CD4-positive, alpha-beta T cell treated with Interleukin-6 for 4 hours (primary cell): Measurements from ENCODE around the gene ADAMTS12.

Source experiments
- DNase-seq: peaks from one replicate; pipeline ENCODE4 v3.0.0-alpha.2; 2020; ENCODE audit warnings: mixed read lengths

ADAMTS12 gene

GRCh38 chr5:33842456-33842855 lies 49.3 kb downstream of the ADAMTS12 start:
- DNase-seq: no peak

- no peak for DNase-seq
These were observed 49.9 kb downstream of the ADAMTS12 start for GRCh38 chr5:33841891-33842290.

GRCh38 chr5:33840927-33841547 lies 50.8 kb downstream of the ADAMTS12 start:
- no peak for DNase-seq

GRCh38 chr5:33837301-33837700 lies 54.5 kb downstream of the ADAMTS12 start:
- no peak for DNase-seq

- DNase-seq: no peak
These were observed 57.5 kb downstream of the ADAMTS12 start for GRCh38 chr5:33834334-33834733.

GRCh38 chr5:33833237-33833575 lies 58.6 kb downstream of the ADAMTS12 start:
- DNase-seq: no peak

- DNase-seq: no peak
These were observed 59.2 kb downstream of the ADAMTS12 start for GRCh38 chr5:33832404-33833236.

- no peak for DNase-seq
These were observed 60.7 kb downstream of the ADAMTS12 start for GRCh38 chr5:33831041-33831440.

GRCh38 chr5:33829430-33829829 lies 62.4 kb downstream of the ADAMTS12 start:
- DNase-seq: no peak

GRCh38 chr5:33828626-33829308 lies 63.0 kb downstream of the ADAMTS12 start:
- no peak for DNase-seq

- no peak for DNase-seq
These were observed 63.9 kb downstream of the ADAMTS12 start for GRCh38 chr5:33827885-33828284.

GRCh38 chr5:33827018-33827707 lies 64.6 kb downstream of the ADAMTS12 start:
- no peak for DNase-seq

GRCh38 chr5:33824516-33825195 lies 67.1 kb downstream of the ADAMTS12 start:
- no peak for DNase-seq

GRCh38 chr5:33817301-33817700 lies 74.5 kb downstream of the ADAMTS12 start:
- no peak for DNase-seq

GRCh38 chr5:33816791-33817190 lies 75.0 kb downstream of the ADAMTS12 start:
- no peak for DNase-seq

GRCh38 chr5:33812746-33813145 lies 79.0 kb downstream of the ADAMTS12 start:
- DNase-seq: no peak

- no peak for DNase-seq
These were observed 81.2 kb downstream of the ADAMTS12 start for GRCh38 chr5:33810491-33811120.

- DNase-seq: no peak
These were observed 81.9 kb downstream of the ADAMTS12 start for GRCh38 chr5:33809936-33810335.

GRCh38 chr5:33808699-33809098 lies 83.1 kb downstream of the ADAMTS12 start:
- DNase-seq: no peak

GRCh38 chr5:33807771-33808170 lies 84.0 kb downstream of the ADAMTS12 start:
- no peak for DNase-seq

GRCh38 chr5:33806738-33807442 lies 84.9 kb downstream of the ADAMTS12 start:
- no peak for DNase-seq

GRCh38 chr5:33801292-33801691 lies 90.5 kb downstream of the ADAMTS12 start:
- no peak for DNase-seq
